Measurements from ENCODE around the gene TMEM130. TPM values are rescaled to one million over a fixed set of nuclear protein-coding genes. Genes with fewer than 3 reads are reported as not detected.

TMEM130 gene
- 1 to 10 TPM in 1 of 2 donors, not detected in 1; 1.1 TPM for total RNA-seq

- H3K9me3 ChIP-seq, result no peaks in the 10 kb centered on the region
- no peak for TF ChIP-seq CTCF (IDR thresholded peaks at IDR 0.05)
- H3K27ac ChIP-seq, result no peak within 1 kb of the TSS
- DNase-seq (ENCODE audit: low spot score), result no peak
- peaks cover 0 to 21% of the 10 kb centered on the region in 2 donors for H3K4me1 ChIP-seq
- H3K27me3 ChIP-seq, result peaks cover 5% of the 10 kb centered on the region in 2 donors
- peak within 1 kb of the TSS; percentile 21 to 52 for H3K4me3 ChIP-seq
- H3K36me3 ChIP-seq, result no peaks in the 10 kb centered on the region
Observed at GRCh38 chr7:98869597-98870120, at the start of gene TMEM130. TSS of gene TMEM130 (minus strand) at chr7:98870014. CDS start at chr7:98869861, 153 bp downstream.

- no peak for TF ChIP-seq CTCF (IDR thresholded peaks at IDR 0.05)
- Histone ChIP-seq H3K27me3 (no peaks in the 10 kb centered on the region), H3K36me3 (peaks cover 75% of the 10 kb centered on the region), H3K27ac (no peak overlapping the region), H3K4me3 (no peak overlapping the region), H3K9me3 (no peaks in the 10 kb centered on the region), H3K4me1 (no peaks in the 10 kb centered on the region)
- no peak for DNase-seq (ENCODE audit: low spot score)
Observed at GRCh38 chr7:98917331-98917730, 47.5 kb upstream of the TMEM130 start.

- no peak for TF ChIP-seq CTCF (IDR thresholded peaks at IDR 0.05)
- H3K36me3 ChIP-seq, result peaks cover 87% of the 10 kb centered on the region
- no peak for DNase-seq (ENCODE audit: low spot score)
- no peaks in the 10 kb centered on the region for H3K4me1 ChIP-seq
- no peaks in the 10 kb centered on the region for H3K27me3 ChIP-seq
- no peak overlapping the region for H3K27ac ChIP-seq
- H3K4me3 ChIP-seq, result no peak overlapping the region
- H3K9me3 ChIP-seq, result no peaks in the 10 kb centered on the region
Observed at GRCh38 chr7:98913612-98914011, 43.8 kb upstream of the TMEM130 start.

GRCh38 chr7:98913026-98913425, 43.2 kb upstream of the TMEM130 start:
- H3K4me1 ChIP-seq, result no peaks in the 10 kb centered on the region
- H3K9me3 ChIP-seq, result no peaks in the 10 kb centered on the region
- TF ChIP-seq CTCF (IDR thresholded peaks at IDR 0.05), result no peak
- H3K4me3 ChIP-seq, result no peak overlapping the region
- peaks cover 85% of the 10 kb centered on the region for H3K36me3 ChIP-seq
- no peaks in the 10 kb centered on the region for H3K27me3 ChIP-seq
- no peak overlapping the region for H3K27ac ChIP-seq
- no peak for DNase-seq (ENCODE audit: low spot score)

- Histone ChIP-seq H3K4me3 (no peak overlapping the region), H3K27ac (no peak overlapping the region), H3K4me1 (no peaks in the 10 kb centered on the region), H3K27me3 (no peaks in the 10 kb centered on the region), H3K9me3 (no peaks in the 10 kb centered on the region), H3K36me3 (peaks cover 73% of the 10 kb centered on the region)
- no peak for TF ChIP-seq CTCF (IDR thresholded peaks at IDR 0.05)
- DNase-seq (ENCODE audit: low spot score), result no peak
Observed at GRCh38 chr7:98911916-98912315, 42.1 kb upstream of the TMEM130 start.

- peaks cover 70% of the 10 kb centered on the region for H3K36me3 ChIP-seq
- no peaks in the 10 kb centered on the region for H3K9me3 ChIP-seq
- no peak for DNase-seq (ENCODE audit: low spot score)
- no peak for TF ChIP-seq CTCF (IDR thresholded peaks at IDR 0.05)
- H3K27ac ChIP-seq, result no peak overlapping the region
- H3K27me3 ChIP-seq, result no peaks in the 10 kb centered on the region
- H3K4me3 ChIP-seq, result no peak overlapping the region
- no peaks in the 10 kb centered on the region for H3K4me1 ChIP-seq
Observed at GRCh38 chr7:98910427-98910826, 40.6 kb upstream of the TMEM130 start.
